CD4-positive, alpha-beta T cell treated with Interleukin-12 subunit alpha and Interleukin-12 subunit beta, for 1 hour (primary cell): ENCODE results near the gene PFKFB2.

Experiments
- DNase-seq: peaks from one replicate; pipeline ENCODE4 v3.0.0-alpha.2; 2020

Gene PFKFB2

GRCh38 chr1:207022996-207023679 is 29.9 kb upstream of the PFKFB2 start:
- no peak for DNase-seq

- no peak for DNase-seq
These were observed 28.6 kb upstream of the PFKFB2 start for GRCh38 chr1:207024202-207025145.

GRCh38 chr1:207025146-207025880 is 27.8 kb upstream of the PFKFB2 start:
- DNase-seq = no peak

GRCh38 chr1:207026104-207026534 is 27.0 kb upstream of the PFKFB2 start:
- no peak for DNase-seq

GRCh38 chr1:207027206-207027777 is 25.8 kb upstream of the PFKFB2 start:
- DNase-seq = no peak

- no peak for DNase-seq
These were observed 25.2 kb upstream of the PFKFB2 start for GRCh38 chr1:207027921-207028320.

- no peak for DNase-seq
These were observed 24.0 kb upstream of the PFKFB2 start for GRCh38 chr1:207028884-207029650.

- DNase-seq = no peak
These were observed 23.2 kb upstream of the PFKFB2 start for GRCh38 chr1:207029701-207030521.

GRCh38 chr1:207030522-207031009 is 22.5 kb upstream of the PFKFB2 start:
- DNase-seq = no peak

GRCh38 chr1:207031016-207031415 is 22.1 kb upstream of the PFKFB2 start:
- DNase-seq = no peak

GRCh38 chr1:207031632-207032264 is 21.3 kb upstream of the PFKFB2 start:
- no peak for DNase-seq

- no peak for DNase-seq
These were observed 20.5 kb upstream of the PFKFB2 start, which contains the start of gene C1orf116 for GRCh38 chr1:207032528-207033017. Gene C1orf116, minus strand, starts transcription at chr1:207032756. Its CDS starts 5,158 bp downstream, at chr1:207027598.

GRCh38 chr1:207033302-207033701 is 19.8 kb upstream of the PFKFB2 start:
- no peak for DNase-seq

- no peak for DNase-seq
These were observed 18.9 kb upstream of the PFKFB2 start for GRCh38 chr1:207034208-207034607.

- no peak for DNase-seq
These were observed 18.1 kb upstream of the PFKFB2 start for GRCh38 chr1:207034998-207035397.

- DNase-seq = no peak
These were observed 17.1 kb upstream of the PFKFB2 start for GRCh38 chr1:207035877-207036551.

GRCh38 chr1:207036865-207037264 is 16.2 kb upstream of the PFKFB2 start:
- no peak for DNase-seq

GRCh38 chr1:207039380-207040180 is 13.5 kb upstream of the PFKFB2 start:
- DNase-seq = no peak

GRCh38 chr1:207040181-207040533 is 12.9 kb upstream of the PFKFB2 start:
- DNase-seq = no peak
